Putamen (tissue), 1 donor: ENCODE data around the gene ELAVL1.
"Not testable (repeated sequence)": the region's sequence is repeated elsewhere in the genome, so short reads cannot be mapped to it uniquely, and the experiment has no call there.

Experiments used
- DNase-seq: peaks from one replicate; pipeline ENCODE4 v3.0.0-alpha.2; 2016; ENCODE audit warnings: low spot score

Gene ELAVL1

GRCh38 chr19:7968796-7969554, 36.5 kb downstream of the ELAVL1 start:
- DNase-seq: no peak

GRCh38 chr19:7968008-7968795, 37.2 kb downstream of the ELAVL1 start:
- DNase-seq: no peak

GRCh38 chr19:7965921-7966665, 39.3 kb downstream of the ELAVL1 start:
- DNase-seq: no peak

GRCh38 chr19:7965259-7965841, 40.1 kb downstream of the ELAVL1 start:
- DNase-seq: no peak

- DNase-seq: no peak
Measured at GRCh38 chr19:7963566-7963965, 41.9 kb downstream of the ELAVL1 start.

- no peak for DNase-seq
Measured at GRCh38 chr19:7962644-7963268, 42.7 kb downstream of the ELAVL1 start.

GRCh38 chr19:7961920-7962626, 43.4 kb downstream of the ELAVL1 start:
- no peak for DNase-seq

GRCh38 chr19:7961082-7961481, 44.4 kb downstream of the ELAVL1 start:
- DNase-seq: not testable (repeated sequence)

- DNase-seq: no peak
Measured at GRCh38 chr19:7959211-7959610, 46.2 kb downstream of the ELAVL1 start.

- no peak for DNase-seq
Measured at GRCh38 chr19:7955696-7956095, 49.7 kb downstream of the ELAVL1 start.

GRCh38 chr19:7953576-7953975, 51.9 kb downstream of the ELAVL1 start:
- no peak for DNase-seq

GRCh38 chr19:7953060-7953459, 52.4 kb downstream of the ELAVL1 start:
- DNase-seq: no peak

- DNase-seq: no peak
Measured at GRCh38 chr19:7947939-7948338, 57.5 kb downstream of the ELAVL1 start.

- DNase-seq: peak; percentile 90
Measured at GRCh38 chr19:7944177-7944761, 61.2 kb downstream of the ELAVL1 start.

GRCh38 chr19:7943444-7944176, 61.8 kb downstream of the ELAVL1 start, which contains the start of gene TIMM44:
TSS of gene TIMM44 (minus strand) at chr19:7943666. CDS start at chr19:7943651, 15 bp downstream.
- DNase-seq: peak; percentile 100

- no peak for DNase-seq
Measured at GRCh38 chr19:7942981-7943443, 62.4 kb downstream of the ELAVL1 start.

GRCh38 chr19:7941895-7942596, 63.4 kb downstream of the ELAVL1 start:
- no peak for DNase-seq

- DNase-seq: no peak
Measured at GRCh38 chr19:7940841-7941240, 64.6 kb downstream of the ELAVL1 start.

- DNase-seq: no peak
Measured at GRCh38 chr19:7934766-7935165, 70.7 kb downstream of the ELAVL1 start.
